Astrocyte (in vitro differentiated cells and primary cell): Measurements from ENCODE around the gene PIM3.

Experiments
- CTCF ChIP-seq: IDR thresholded peaks from 2 replicates; pipeline ENCODE4 v1.5.1; 2011; ENCODE audit warnings: low read depth, mild to moderate bottlenecking, inconsistent platforms, low read length, moderate library complexity; ENCODE audit not compliant: insufficient read depth
- EZH2 ChIP-seq: IDR thresholded peaks from 2 replicates; pipeline ENCODE4 v1.6.1; 2012; ENCODE audit warnings: mild to moderate bottlenecking, low read length, inconsistent platforms; ENCODE audit not compliant: insufficient read depth

GRCh38 chr22:49969751-49970527, 9.4 kb downstream of the PIM3 start:
- no peak for TF ChIP-seq CTCF
- TF ChIP-seq EZH2: no peak
